CD4-positive, alpha-beta T cell (primary cell): Measurements from ENCODE around the gene EIF5AL1. TPM values are rescaled to one million over a fixed set of nuclear protein-coding genes. Genes with fewer than 3 reads are reported as not detected.
"Not testable (repeated sequence)": the region's sequence is repeated elsewhere in the genome, so short reads cannot be mapped to it uniquely, and the experiment has no call there.

Experiments used
- ATAC-seq: fragments of 200-7000 bp; cut with Tn5 transposase; one replicate; pipeline ENCODE4 v1.10.0; 2022; ENCODE audit warnings: mild to moderate bottlenecking; ENCODE audit not compliant: poor library complexity
- CTCF ChIA-PET: fragments of 350-600 bp; sonication (Branson Sonifier 250); formaldehyde crosslinking; loops from one replicate; lab custom pipeline; 2021; ENCODE audit warnings: antibody characterized with exemption, inconsistent platforms; lab: Charles Lee
- POLR2A ChIA-PET: fragments of 350-600 bp; sonication (Branson Sonifier 250); formaldehyde crosslinking; loops from one replicate; lab custom pipeline; 2021; ENCODE audit warnings: antibody characterized with exemption, inconsistent platforms; lab: Charles Lee
- DNase-seq, 14 experiments: peaks; one replicate each; pipeline ENCODE4 v3.0.0-alpha.2; 2013 to 2020; ENCODE audit warnings: mixed read lengths in 2 of 14
- H3K27ac ChIP-seq, 2 donors: one replicate each; pipeline versions ENCODE4 v1.5.1 to v1.7.0; 2013; ENCODE audit warnings: low read length in 2 of 2, low read depth in 1 of 2, mild to moderate bottlenecking in 1 of 2
- H3K27me3 ChIP-seq, 2 experiments: 1 replicate in 1 of 2; 2 replicates in 1 of 2; pipeline versions ENCODE4 v1.6.1 to v1.7.0; 2013; ENCODE audit warnings: low read length in 2 of 2, control low read depth in 1 of 2, mild to moderate bottlenecking in 1 of 2, moderate library complexity in 1 of 2; ENCODE audit not compliant: insufficient read depth in 2 of 2, control insufficient read depth in 1 of 2
- H3K36me3 ChIP-seq: one replicate; pipeline ENCODE4 v1.6.1; 2013; ENCODE audit warnings: low read length, control low read depth; ENCODE audit not compliant: insufficient read depth
- H3K4me1 ChIP-seq: one replicate; pipeline ENCODE4 v1.6.1; 2013; ENCODE audit warnings: low read length, control low read depth; ENCODE audit not compliant: insufficient read depth
- H3K4me3 ChIP-seq: one replicate; pipeline ENCODE4 v1.5.1; 2013; ENCODE audit warnings: mild to moderate bottlenecking, low read length, moderate library complexity
- H3K9me3 ChIP-seq, 2 experiments: 1 replicate in 1 of 2; 2 replicates in 1 of 2; pipeline versions ENCODE4 v1.6.1 to v1.7.0; 2013; ENCODE audit warnings: low read length in 2 of 2, mild to moderate bottlenecking in 2 of 2, control low read depth in 1 of 2, moderate library complexity in 1 of 2; ENCODE audit not compliant: control insufficient read depth in 1 of 2, insufficient read depth in 1 of 2
- H3K27ac Mint-ChIP-seq: one replicate; pipeline ENCODE4 v1.8.0; 2020; ENCODE audit warnings: mixed read lengths
- H3K27me3 Mint-ChIP-seq: one replicate; pipeline ENCODE4 v1.8.0; 2021; ENCODE audit warnings: mixed read lengths
- H3K36me3 Mint-ChIP-seq: one replicate; pipeline ENCODE4 v1.8.0; 2021; ENCODE audit warnings: low read depth, mixed read lengths
- H3K4me1 Mint-ChIP-seq: one replicate; pipeline ENCODE4 v1.8.0; 2021; ENCODE audit warnings: low read depth, mixed read lengths
- H3K4me3 Mint-ChIP-seq: one replicate; pipeline ENCODE4 v1.8.0; 2020; ENCODE audit warnings: mild to moderate bottlenecking, mixed read lengths
- H3K9me3 Mint-ChIP-seq: one replicate; pipeline ENCODE4 v1.8.0; 2020; ENCODE audit warnings: mixed read lengths
- intact Hi-C, 2 experiments: fragments of 100-400 bp; cut with DNase I in 1 of 2; cut with micrococcal nuclease in 1 of 2; formaldehyde crosslinking; loops; one replicate each; pipeline versions ENCODE4 v1.15.1 to v1.9.0; 2023 to 2025; cut with DNase I, micrococcal nuclease
- total RNA-seq, 174 experiments: library from RNA in 2 of 174; stranded (reverse) in 2 of 174; gene quantifications; one replicate each; pipeline ENCODE4 v1.2.3 and lab custom pipeline; 2021 to 2026
- TF ChIP-seq, protein P1 (sequence below): fragments of 200-600 bp; IDR thresholded peaks from one replicate; pipeline ENCODE4 v1.8.0; 2022; ENCODE audit warnings: antibody characterized with exemption, mild to moderate bottlenecking

The EIF5AL1 gene
- total RNA-seq, 2 experiments from 2014 or later, result 0.11 to 0.14 TPM

DNA sequence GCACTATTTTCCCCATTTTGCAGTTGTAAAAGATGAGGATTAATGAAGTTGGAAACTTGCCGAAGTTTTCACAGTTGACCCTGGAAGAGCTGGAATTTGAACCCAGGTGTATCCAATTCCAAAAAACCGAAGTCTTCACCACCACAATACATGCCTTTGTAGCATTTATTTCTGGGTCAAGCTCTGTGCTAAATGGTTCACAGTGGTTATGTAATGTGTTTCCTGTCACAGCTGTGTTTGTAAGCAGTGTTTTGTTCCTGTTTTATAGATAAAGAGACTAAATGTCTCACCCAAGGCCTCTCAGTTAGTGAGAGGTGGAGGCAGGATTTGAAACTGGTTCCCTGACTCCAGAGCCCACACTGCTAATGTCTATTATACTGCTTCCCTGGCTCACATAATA lies 30.3 kb downstream of the EIF5AL1 start:
- intact Hi-C loops, result no loop called here
- Mint-ChIP-seq H3K4me3 (no peak overlapping the region), H3K9me3 (no peaks in the 10 kb centered on the region), H3K4me1 (peaks cover 8% of the 10 kb centered on the region), H3K27ac (no peak overlapping the region), H3K27me3 (no peaks in the 10 kb centered on the region), H3K36me3 (no peaks in the 10 kb centered on the region)
- ATAC-seq (no peak), DNase-seq (peak in 1 of 14 experiments; percentile 23)
- peaks cover 7% of the 10 kb centered on the region for H3K4me1 ChIP-seq
- H3K27ac ChIP-seq, result no peak overlapping the region
- no peaks in the 10 kb centered on the region for H3K27me3 ChIP-seq
- H3K36me3 ChIP-seq, result no peaks in the 10 kb centered on the region
- H3K4me3 ChIP-seq, result no peak overlapping the region
- TF ChIP-seq, protein P1, sequence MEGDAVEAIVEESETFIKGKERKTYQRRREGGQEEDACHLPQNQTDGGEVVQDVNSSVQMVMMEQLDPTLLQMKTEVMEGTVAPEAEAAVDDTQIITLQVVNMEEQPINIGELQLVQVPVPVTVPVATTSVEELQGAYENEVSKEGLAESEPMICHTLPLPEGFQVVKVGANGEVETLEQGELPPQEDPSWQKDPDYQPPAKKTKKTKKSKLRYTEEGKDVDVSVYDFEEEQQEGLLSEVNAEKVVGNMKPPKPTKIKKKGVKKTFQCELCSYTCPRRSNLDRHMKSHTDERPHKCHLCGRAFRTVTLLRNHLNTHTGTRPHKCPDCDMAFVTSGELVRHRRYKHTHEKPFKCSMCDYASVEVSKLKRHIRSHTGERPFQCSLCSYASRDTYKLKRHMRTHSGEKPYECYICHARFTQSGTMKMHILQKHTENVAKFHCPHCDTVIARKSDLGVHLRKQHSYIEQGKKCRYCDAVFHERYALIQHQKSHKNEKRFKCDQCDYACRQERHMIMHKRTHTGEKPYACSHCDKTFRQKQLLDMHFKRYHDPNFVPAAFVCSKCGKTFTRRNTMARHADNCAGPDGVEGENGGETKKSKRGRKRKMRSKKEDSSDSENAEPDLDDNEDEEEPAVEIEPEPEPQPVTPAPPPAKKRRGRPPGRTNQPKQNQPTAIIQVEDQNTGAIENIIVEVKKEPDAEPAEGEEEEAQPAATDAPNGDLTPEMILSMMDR, result no peak
- no peaks in the 10 kb centered on the region for H3K9me3 ChIP-seq
- CTCF ChIA-PET, result no interaction called here
- POLR2A ChIA-PET, result interaction anchor here (0.6 kb wide), 1 partner anchor 1496 kb away, joined by 3 read pairs; no protein-coding TSS in a partner anchor

DNA sequence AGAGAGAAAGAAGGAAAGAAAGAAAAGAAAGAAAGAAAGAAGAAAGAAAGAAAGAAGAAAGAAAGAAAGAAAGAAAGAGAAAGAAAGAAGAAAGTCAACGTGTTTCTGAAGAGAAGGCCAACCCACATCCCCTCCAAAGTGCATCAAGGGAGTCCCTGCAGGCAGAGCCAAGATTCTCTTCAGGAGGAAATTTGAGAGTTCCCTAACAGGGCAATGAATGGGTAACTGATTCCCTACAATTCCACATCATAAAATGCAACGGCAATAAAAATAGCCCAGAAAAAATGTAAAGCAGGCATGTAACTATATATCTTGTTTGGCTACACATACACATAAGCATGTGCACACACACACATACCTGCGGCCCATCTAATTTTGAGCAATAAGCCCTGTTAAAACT lies 32.1 kb downstream of the EIF5AL1 start:
- H3K4me1 Mint-ChIP-seq, result peaks cover 13% of the 10 kb centered on the region
- H3K4me3 Mint-ChIP-seq, H3K9me3 Mint-ChIP-seq, H3K27me3 ChIP-seq, H3K36me3 ChIP-seq, H3K4me3 ChIP-seq, POLR2A ChIA-PET, H3K27me3 Mint-ChIP-seq, DNase-seq, CTCF ChIA-PET, ATAC-seq, H3K27ac Mint-ChIP-seq, H3K27ac ChIP-seq, H3K9me3 ChIP-seq, H3K36me3 Mint-ChIP-seq, intact Hi-C loops: not testable (repeated sequence)
- H3K4me1 ChIP-seq, result peaks cover 17% of the 10 kb centered on the region

DNA sequence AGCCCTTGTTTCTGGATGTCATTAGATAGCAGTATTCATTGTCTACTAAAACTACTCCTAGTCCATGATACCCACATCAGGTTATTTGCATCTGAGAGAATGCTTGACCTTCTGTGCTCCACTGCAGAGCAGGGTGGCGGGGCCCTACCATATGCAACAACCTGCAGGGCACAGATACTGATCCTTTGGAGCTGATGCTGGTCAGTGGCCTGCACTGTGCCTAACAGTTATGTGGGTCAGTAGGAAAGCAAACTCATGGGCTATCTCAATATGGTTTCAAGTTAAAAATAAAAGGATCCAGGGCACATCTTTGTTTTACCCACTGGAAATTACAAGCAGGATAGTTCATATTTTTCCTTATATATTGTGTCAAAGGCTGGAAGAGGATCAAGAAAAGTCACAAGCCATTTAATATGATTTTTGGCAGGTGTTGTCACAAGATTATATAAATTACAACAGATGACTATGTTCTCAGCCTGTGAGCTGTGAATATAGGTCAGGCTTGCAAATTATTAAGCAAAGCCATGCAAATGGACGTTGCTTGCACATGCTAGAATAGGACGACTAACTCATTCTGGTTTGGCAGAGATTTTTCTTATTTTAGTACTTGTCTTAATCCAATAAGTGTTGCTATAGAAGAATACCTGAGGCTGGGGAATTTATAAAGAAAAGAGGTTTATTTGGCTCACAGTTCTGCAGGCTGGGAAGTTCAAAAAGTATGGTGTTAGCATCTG lies 32.8 kb downstream of the EIF5AL1 start:
- POLR2A ChIA-PET, H3K4me3 Mint-ChIP-seq, H3K36me3 Mint-ChIP-seq, DNase-seq, H3K36me3 ChIP-seq, H3K27me3 Mint-ChIP-seq, H3K27ac ChIP-seq, H3K9me3 ChIP-seq, H3K27me3 ChIP-seq, H3K4me3 ChIP-seq, intact Hi-C loops, CTCF ChIA-PET, H3K27ac Mint-ChIP-seq, H3K9me3 Mint-ChIP-seq, ATAC-seq: not testable (repeated sequence)
- H3K4me1 ChIP-seq, result peaks cover 17% of the 10 kb centered on the region
- H3K4me1 Mint-ChIP-seq, result peaks cover 13% of the 10 kb centered on the region

DNA sequence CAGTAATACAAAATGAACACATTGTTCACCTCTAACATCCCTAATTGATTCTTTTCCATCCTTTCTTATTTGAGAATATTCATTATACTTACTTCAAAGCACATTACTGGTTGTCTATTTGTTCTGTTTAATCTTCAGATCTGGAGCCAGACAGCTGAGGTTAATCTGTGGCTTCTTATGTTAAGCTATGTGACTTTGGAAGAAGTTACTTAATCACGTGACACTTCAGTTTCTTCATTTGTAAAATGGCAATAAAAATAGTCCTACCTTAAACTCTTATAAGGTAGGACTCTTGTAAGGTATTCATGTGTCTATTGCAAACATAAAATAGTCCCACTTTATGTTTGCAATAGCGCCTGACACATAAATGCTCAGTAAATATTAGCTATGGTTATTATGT lies 34.8 kb downstream of the EIF5AL1 start:
- H3K27ac ChIP-seq, H3K9me3 ChIP-seq, H3K36me3 Mint-ChIP-seq, H3K27ac Mint-ChIP-seq, H3K27me3 ChIP-seq, H3K9me3 Mint-ChIP-seq, H3K4me3 Mint-ChIP-seq, H3K27me3 Mint-ChIP-seq, intact Hi-C loops, H3K4me3 ChIP-seq, ATAC-seq, POLR2A ChIA-PET, CTCF ChIA-PET, H3K36me3 ChIP-seq: not testable (repeated sequence)
- DNase-seq, result peak in 1 of 14 experiments; percentile 19
- peaks cover 13% of the 10 kb centered on the region for H3K4me1 Mint-ChIP-seq
- peaks cover 17% of the 10 kb centered on the region for H3K4me1 ChIP-seq
